GM21737 (cell line): ENCODE data around the gene FAM151A.
"Not testable (repeated sequence)": the region's sequence is repeated elsewhere in the genome, so short reads cannot be mapped to it uniquely, and the experiment has no call there.

Source experiments
- ATAC-seq: cut with Tn5 transposase; IDR thresholded peaks from one replicate; pipeline ENCODE4 v1.9.1; 2021; ENCODE audit warnings: mild to moderate bottlenecking, moderate library complexity; ENCODE audit not compliant: unreplicated experiment

Gene FAM151A

GRCh38 chr1:54636461-54637446 is 13.4 kb upstream of the FAM151A start:
- ATAC-seq, result not testable (repeated sequence)

- ATAC-seq, result not testable (repeated sequence)
These were observed 12.5 kb upstream of the FAM151A start for GRCh38 chr1:54635804-54636203.

GRCh38 chr1:54627196-54627595 is 3.9 kb upstream of the FAM151A start:
- no peak for ATAC-seq

GRCh38 chr1:54624466-54625464 is 1.4 kb upstream of the FAM151A start:
- no peak for ATAC-seq

GRCh38 chr1:54619749-54620148 is 3.6 kb downstream of the FAM151A start:
- no peak for ATAC-seq

GRCh38 chr1:54615531-54616279 is 7.6 kb downstream of the FAM151A start:
- no peak for ATAC-seq

GRCh38 chr1:54614563-54614962 is 8.8 kb downstream of the FAM151A start:
- ATAC-seq, result no peak

GRCh38 chr1:54614024-54614423 is 9.3 kb downstream of the FAM151A start:
- ATAC-seq, result no peak

GRCh38 chr1:54611621-54612020 is 11.7 kb downstream of the FAM151A start:
- no peak for ATAC-seq

GRCh38 chr1:54610601-54611580 is 12.4 kb downstream of the FAM151A start:
- ATAC-seq, result no peak

GRCh38 chr1:54610048-54610447 is 13.3 kb downstream of the FAM151A start:
- no peak for ATAC-seq

- ATAC-seq, result no peak
These were observed 13.9 kb downstream of the FAM151A start for GRCh38 chr1:54609301-54609921.

- ATAC-seq, result no peak
These were observed 14.6 kb downstream of the FAM151A start for GRCh38 chr1:54608566-54609230.

- no peak for ATAC-seq
These were observed 15.3 kb downstream of the FAM151A start for GRCh38 chr1:54607821-54608565.

- no peak for ATAC-seq
These were observed 16.4 kb downstream of the FAM151A start for GRCh38 chr1:54606990-54607325.

- no peak for ATAC-seq
These were observed 17.0 kb downstream of the FAM151A start for GRCh38 chr1:54606096-54606989.
